ENCODE results near the gene MALAT1.
A peak's percentile ranks its signal among the peaks of the same experiment; 100 is the strongest.
"Not testable (repeated sequence)": the region's sequence is repeated elsewhere in the genome, so short reads cannot be mapped to it uniquely, and the experiment has no call there.

Gene MALAT1

DNA sequence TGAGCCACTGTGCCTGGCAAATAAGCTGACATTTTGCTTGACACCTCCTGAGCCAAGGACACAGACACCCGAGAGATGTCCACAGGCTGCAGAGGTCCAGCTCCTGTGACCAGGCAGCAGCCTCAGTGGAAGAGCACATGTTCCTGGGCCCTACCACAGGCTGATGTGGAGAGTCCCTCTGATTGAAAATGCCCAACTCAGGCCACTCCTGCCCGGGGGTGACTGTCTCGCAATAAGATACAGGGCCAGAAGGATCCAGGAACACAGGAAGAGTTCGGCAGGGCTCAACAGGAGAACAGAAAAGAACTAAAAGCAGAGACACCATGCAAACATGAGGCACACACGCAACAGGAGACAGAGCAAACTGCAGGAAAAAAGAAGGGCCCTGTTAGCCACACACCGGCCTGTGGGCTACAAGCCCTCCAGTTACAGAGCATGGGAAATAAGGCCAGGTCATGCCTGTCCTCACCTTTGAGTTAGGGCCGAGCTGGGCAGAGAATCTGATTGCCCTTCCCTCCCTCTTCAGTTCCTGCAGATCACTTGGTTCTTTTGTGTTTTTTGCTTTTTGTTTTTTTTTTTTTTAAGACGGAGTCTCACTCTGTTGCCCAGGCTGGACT lies 28.3 kb upstream of the MALAT1 start:
- Histone ChIP-seq H3K27me3 (ENCODE audit: control insufficient read depth, insufficient read depth, low read length) (peaks cover 9% of the 10 kb centered on the region), H3K36me3 (ENCODE audit: control insufficient read depth, insufficient read depth, low read length) (no peaks in the 10 kb centered on the region), H3K9ac (ENCODE audit: low read length) (peak overlapping the region; percentile 13), H3K4me1 (ENCODE audit: control insufficient read depth, insufficient read depth, low read length) (peaks cover 11% of the 10 kb centered on the region), H3K27ac (ENCODE audit: low read depth, low read length) (no peak overlapping the region), H3K4me3 (ENCODE audit: low read depth, low read length) (no peak overlapping the region), H3K9me3 (ENCODE audit: control insufficient read depth, insufficient read depth, low read depth, low read length) (no peaks in the 10 kb centered on the region)

DNA sequence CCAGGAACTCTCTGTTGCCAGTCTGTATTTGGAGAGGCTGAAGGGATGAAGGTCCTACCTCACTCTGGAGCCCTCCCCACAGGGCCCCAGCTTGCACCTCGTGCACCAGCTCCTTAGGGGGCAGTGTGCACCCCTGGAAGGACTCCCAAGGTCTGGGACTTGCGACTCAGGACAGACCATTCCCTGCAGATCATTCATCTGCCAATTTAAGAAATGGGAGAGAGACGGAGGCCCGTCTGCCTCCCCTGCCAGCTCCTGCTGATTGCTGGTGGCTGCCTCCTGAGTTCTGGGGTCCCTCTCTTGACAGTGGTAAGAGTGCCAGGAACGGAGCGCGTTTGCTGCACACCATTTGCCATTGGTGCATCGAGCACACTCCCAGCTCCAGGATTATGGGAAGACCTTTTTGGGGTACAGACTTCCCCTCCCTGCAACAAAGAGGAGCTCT lies 27.4 kb upstream of the MALAT1 start:
- Histone ChIP-seq H3K27ac (ENCODE audit: low read depth, low read length) (peak overlapping the region; percentile 17; the same call in 1 of the 2 replicates), H3K36me3 (ENCODE audit: control insufficient read depth, insufficient read depth, low read length) (no peaks in the 10 kb centered on the region), H3K27me3 (ENCODE audit: control insufficient read depth, insufficient read depth, low read length) (no peaks in the 10 kb centered on the region), H3K9me3 (ENCODE audit: control insufficient read depth, insufficient read depth, low read depth, low read length) (no peaks in the 10 kb centered on the region), H3K4me1 (ENCODE audit: control insufficient read depth, insufficient read depth, low read length) (peaks cover 15% of the 10 kb centered on the region), H3K9ac (ENCODE audit: low read length) (peak overlapping the region; percentile 4), H3K4me3 (ENCODE audit: low read depth, low read length) (no peak overlapping the region; the same call in 1 of the 2 replicates)

DNA sequence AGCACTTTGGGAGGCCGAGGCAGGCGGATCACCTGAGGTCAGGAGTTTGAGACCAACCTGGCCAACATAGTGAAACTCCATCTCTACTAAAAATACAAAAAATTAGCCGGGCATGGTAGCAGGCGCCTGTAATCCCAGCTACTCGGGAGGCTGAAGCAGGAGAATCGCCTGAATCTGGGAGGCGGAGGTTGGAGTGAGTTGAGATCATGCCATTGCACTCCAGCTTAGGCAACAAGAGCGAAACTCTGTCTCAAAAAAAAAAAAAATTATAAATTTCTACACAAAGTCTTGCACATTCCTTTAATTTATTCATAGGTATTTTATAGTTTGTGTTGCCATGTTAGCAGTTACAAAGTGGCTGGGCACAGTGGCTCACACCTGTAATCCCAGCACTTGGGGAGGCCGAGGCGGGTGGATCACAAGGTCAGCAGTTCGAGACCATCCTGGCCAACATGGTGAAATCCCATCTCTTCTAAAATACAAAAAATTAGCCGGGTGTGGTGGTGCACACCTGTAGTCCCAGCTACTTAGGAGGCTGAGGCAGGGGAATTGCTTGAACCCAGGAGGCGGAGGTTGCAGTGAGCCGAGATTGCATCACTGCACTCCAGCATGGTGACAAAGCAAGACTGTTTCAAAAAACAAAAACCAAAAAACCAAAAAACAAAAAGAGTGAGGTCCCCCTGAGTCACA lies 26.1 kb upstream of the MALAT1 start:
- peaks cover 24% of the 10 kb centered on the region for H3K4me1 ChIP-seq (ENCODE audit: control insufficient read depth, insufficient read depth, low read length)
- H3K27me3 ChIP-seq (ENCODE audit: control insufficient read depth, insufficient read depth, low read length); H3K36me3 ChIP-seq (ENCODE audit: control insufficient read depth, insufficient read depth, low read length); H3K27ac ChIP-seq (ENCODE audit: low read depth, low read length); H3K9ac ChIP-seq (ENCODE audit: low read length); H3K9me3 ChIP-seq (ENCODE audit: control insufficient read depth, insufficient read depth, low read depth, low read length); H3K4me3 ChIP-seq (ENCODE audit: low read depth, low read length): not testable (repeated sequence)

DNA sequence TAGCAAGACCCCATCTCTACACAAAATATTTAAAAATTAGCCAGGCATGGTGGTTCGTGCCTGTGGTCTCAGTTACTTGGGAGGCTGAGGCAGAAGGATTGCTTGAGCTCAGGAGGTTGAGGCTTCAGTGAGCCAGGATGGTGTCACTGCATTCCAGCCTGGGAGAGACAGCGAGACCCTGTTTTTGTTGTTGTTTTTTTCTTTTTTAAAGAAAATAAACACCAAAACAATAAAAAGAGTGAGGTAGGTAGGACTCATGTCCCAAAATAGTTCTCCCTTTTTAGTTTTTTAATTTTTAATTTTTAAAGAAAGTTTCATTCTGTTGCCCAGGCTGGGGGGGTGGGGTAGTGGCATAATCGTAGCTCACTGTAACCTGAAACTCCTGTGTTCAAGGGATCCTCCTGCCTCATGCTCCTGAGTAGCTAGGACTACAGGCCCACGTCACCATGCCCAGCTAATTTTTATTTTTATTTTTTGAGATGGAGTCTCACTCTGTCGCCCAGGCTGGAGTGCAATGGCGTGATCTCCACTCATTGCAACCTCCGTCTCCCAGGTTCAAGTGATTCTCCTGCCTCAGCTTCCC lies 25.5 kb upstream of the MALAT1 start:
- no peaks in the 10 kb centered on the region for H3K36me3 ChIP-seq (ENCODE audit: control insufficient read depth, insufficient read depth, low read length)
- H3K27me3 ChIP-seq (ENCODE audit: control insufficient read depth, insufficient read depth, low read length): no peaks in the 10 kb centered on the region
- H3K9me3 ChIP-seq (ENCODE audit: control insufficient read depth, insufficient read depth, low read depth, low read length): no peaks in the 10 kb centered on the region
- H3K4me1 ChIP-seq (ENCODE audit: control insufficient read depth, insufficient read depth, low read length): peaks cover 27% of the 10 kb centered on the region
- no peak overlapping the region for H3K27ac ChIP-seq (ENCODE audit: low read depth, low read length)
- H3K4me3 ChIP-seq (ENCODE audit: low read depth, low read length): no peak overlapping the region
- H3K9ac ChIP-seq (ENCODE audit: low read length): no peak overlapping the region

DNA sequence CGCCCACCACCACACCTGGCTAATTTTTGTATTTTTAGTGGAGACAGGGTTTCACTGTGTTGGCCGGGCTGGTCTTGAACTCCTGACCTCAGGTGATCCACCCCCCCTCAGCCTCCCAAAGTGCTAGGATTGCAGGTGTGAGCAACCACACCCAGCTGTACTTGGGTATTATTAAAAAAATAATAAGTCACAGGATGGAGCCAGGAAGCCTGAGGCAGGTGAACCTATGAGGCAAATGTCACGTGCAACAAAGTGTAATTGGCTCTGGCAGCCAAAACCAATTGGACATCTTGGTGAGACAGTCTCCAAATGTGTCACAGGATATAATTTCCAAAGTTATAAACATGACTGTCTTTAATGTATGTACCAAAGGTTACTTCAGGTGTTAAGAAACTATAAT lies 24.0 kb upstream of the MALAT1 start:
- Histone ChIP-seq H3K4me3 (ENCODE audit: low read depth, low read length) (no peak overlapping the region), H3K36me3 (ENCODE audit: control insufficient read depth, insufficient read depth, low read length) (no peaks in the 10 kb centered on the region), H3K9me3 (ENCODE audit: control insufficient read depth, insufficient read depth, low read depth, low read length) (no peaks in the 10 kb centered on the region), H3K9ac (ENCODE audit: low read length) (no peak overlapping the region), H3K4me1 (ENCODE audit: control insufficient read depth, insufficient read depth, low read length) (peaks cover 42% of the 10 kb centered on the region), H3K27me3 (ENCODE audit: control insufficient read depth, insufficient read depth, low read length) (no peaks in the 10 kb centered on the region), H3K27ac (ENCODE audit: low read depth, low read length) (no peak overlapping the region)

DNA sequence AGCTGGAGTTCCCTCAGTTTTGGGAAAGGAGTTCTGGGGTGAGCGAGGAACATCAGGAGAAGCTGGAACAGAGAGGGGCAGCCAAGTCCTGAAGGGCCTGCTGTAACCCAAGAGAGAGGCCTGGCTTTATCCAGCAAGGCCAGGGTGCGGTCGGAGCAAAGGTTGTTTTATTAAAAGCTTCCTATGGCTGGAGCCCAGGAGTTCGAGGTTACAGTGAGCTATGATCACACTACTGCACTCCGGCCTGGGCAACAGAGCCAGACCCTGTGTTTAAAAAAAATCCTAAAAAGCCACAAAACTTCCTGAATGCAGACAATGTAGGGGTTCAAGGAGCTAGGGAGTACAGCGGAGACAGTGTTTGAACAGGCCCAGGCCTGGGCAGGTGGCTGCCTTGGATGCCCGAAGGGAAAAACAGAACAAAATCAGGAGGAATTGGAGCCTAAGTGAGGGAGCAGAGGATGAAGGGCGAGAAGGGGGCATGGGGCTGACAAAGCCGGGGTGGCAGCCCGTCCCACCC lies 22.2 kb upstream of the MALAT1 start:
- H3K27ac ChIP-seq (ENCODE audit: low read depth, low read length): peak overlapping the region; percentile 100

DNA sequence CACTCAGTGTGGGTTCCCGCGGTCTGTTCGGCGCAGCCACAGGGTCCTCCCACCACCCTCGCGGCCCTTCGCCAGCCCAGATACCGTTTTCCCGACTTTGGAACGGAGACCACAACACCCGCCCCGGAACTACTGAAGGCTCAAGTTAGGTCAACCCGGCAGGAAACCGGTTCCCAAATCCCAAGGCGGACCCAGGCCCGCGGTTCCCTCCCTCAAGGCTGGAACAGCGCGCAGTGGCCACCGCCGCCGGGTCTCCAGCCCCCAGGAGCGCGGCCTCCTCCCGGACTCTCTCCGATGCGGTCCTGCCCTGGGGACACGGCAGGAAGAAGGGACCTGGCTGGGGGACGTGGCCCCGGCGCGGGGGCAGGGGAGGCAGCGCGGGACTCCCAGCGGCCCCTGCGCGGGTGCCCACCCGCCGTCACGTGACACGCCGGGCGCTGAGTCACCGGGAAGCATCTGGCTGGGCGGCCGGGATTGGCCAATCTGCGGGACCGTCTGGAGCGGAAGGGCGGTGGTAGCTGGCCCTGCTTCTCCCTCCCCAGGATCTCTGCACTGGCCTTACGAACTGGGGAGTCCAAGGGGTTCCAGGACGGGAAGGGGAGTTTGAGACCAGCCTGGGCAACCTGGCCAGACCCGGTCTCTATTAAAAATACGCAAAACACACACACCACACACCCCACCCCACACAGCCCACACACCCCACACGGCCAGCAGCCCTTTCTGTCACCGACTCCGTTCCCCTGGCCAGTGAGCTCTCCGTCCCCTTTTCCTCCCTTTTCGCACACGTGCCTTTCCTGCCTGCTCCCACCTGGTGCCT lies 21.5 kb upstream of the MALAT1 start:
- Histone ChIP-seq H3K4me1 (ENCODE audit: control insufficient read depth, insufficient read depth, low read length) (peaks cover 40% of the 10 kb centered on the region), H3K9me3 (ENCODE audit: control insufficient read depth, insufficient read depth, low read depth, low read length) (no peaks in the 10 kb centered on the region), H3K27me3 (ENCODE audit: control insufficient read depth, insufficient read depth, low read length) (no peaks in the 10 kb centered on the region), H3K27ac (ENCODE audit: low read depth, low read length) (peak overlapping the region; percentile 100), H3K4me3 (ENCODE audit: low read depth, low read length) (peak overlapping the region; percentile 96), H3K9ac (ENCODE audit: low read length) (peak overlapping the region; percentile 99), H3K36me3 (ENCODE audit: control insufficient read depth, insufficient read depth, low read length) (no peaks in the 10 kb centered on the region)

More for the DNA sequence above, 22.2 kb upstream of the MALAT1 start:
- Histone ChIP-seq H3K36me3 (ENCODE audit: control insufficient read depth, insufficient read depth, low read length) (no peaks in the 10 kb centered on the region), H3K9ac (ENCODE audit: low read length) (peak overlapping the region; percentile 99), H3K9me3 (ENCODE audit: control insufficient read depth, insufficient read depth, low read depth, low read length) (no peaks in the 10 kb centered on the region), H3K27me3 (ENCODE audit: control insufficient read depth, insufficient read depth, low read length) (no peaks in the 10 kb centered on the region), H3K4me3 (ENCODE audit: low read depth, low read length) (peak overlapping the region; percentile 96), H3K4me1 (ENCODE audit: control insufficient read depth, insufficient read depth, low read length) (peaks cover 44% of the 10 kb centered on the region)

DNA sequence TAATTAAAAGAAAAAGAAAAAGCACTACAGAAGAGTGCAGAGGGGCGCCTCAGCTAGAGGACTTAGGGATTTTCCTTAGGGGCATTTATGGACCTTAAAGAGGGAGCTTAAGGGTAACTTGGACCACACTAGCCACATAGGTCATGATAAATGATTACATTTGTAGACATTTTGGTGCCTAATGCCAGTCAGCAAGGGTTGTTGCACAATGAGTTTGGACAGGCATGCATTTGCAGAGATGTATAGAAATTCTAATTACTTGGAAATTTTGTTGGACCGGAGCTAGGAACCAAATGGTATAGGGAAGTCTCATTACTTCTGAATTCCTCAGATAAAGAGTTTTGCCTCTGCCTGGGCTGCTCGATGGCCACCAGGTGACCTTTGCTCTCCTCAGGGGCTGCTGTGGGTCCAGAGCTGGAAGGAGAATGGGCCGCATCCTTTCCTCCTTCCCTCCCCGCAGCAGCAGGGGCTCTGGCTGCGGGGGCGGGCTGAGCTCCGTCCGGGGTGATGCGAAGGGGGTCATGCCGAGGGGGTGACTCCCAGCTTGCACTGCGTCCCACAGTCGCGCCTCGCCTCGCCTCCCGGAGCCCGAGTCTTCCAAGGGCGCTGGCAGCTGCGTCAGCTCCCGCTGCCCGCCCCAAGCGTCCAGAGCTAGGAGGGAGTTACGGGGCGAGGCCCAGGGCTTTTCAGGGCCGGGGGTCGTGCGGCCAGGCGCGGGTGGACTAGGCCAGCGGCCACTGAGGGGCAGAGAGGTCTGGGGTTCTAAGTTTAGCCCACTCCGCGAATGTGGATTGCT lies 20.3 kb upstream of the MALAT1 start:
- peak overlapping the region; percentile 22; the same call in 1 of the 2 replicates for H3K4me3 ChIP-seq (ENCODE audit: low read depth, low read length)
- H3K36me3 ChIP-seq (ENCODE audit: control insufficient read depth, insufficient read depth, low read length): no peaks in the 10 kb centered on the region
- peak overlapping the region; percentile 62 for H3K9ac ChIP-seq (ENCODE audit: low read length)
- H3K27me3 ChIP-seq (ENCODE audit: control insufficient read depth, insufficient read depth, low read length): no peaks in the 10 kb centered on the region
- H3K9me3 ChIP-seq (ENCODE audit: control insufficient read depth, insufficient read depth, low read depth, low read length): no peaks in the 10 kb centered on the region
- peak overlapping the region; percentile 68; the same call in 1 of the 2 replicates for H3K27ac ChIP-seq (ENCODE audit: low read depth, low read length)
- H3K4me1 ChIP-seq (ENCODE audit: control insufficient read depth, insufficient read depth, low read length): peaks cover 40% of the 10 kb centered on the region

DNA sequence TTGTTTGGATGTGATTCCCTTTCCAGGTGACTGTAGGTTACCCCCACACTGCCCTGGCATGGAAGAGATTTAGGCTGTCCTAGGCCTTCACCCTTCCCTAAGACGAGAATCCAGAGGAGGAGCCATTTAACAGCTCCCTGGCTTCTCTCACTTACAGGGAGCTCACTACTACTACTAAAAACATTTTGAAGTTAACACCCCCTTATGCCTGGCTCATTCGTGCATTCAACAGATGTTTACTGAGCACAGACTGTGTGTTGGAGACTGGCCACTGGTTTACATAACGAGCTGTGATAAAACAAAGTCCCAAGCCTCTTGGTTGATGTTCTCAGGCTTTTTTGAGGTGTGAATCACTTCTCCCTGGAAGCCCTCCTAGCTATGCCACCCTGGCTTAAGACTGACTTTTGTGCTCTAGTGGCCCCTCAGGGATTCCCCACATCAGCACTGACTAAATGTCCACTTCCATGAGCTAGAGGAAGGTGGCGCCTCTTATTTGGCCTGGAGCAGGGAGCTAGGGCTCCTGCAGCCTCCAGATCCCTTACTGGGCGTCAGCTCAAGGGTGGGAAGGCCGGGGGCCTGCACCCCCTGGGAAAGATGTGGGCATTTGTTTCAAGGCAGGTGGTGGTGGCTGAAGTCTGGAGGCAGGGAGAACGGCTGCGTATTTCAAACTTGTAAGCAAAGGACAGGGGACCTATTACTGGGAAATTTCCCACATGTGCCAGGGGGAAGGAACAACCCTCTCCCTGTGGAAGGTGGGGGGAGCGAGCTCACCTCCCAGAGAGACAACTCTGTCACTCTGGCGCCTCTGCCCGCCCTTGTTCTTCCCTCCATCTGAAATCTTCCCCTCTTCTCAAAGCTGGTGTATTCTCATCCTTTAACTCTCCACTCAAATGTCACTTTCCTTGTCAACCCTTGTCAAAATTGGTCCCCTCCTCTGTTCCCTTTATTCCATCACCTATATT lies 19.4 kb upstream of the MALAT1 start:
- Histone ChIP-seq H3K4me3 (ENCODE audit: low read depth, low read length) (0 out of 2 replicates have a peak overlapping the region, but pooled peaks have one; percentile 22), H3K27ac (ENCODE audit: low read depth, low read length) (peak overlapping the region; percentile 68; the same call in 1 of the 2 replicates), H3K9me3 (ENCODE audit: control insufficient read depth, insufficient read depth, low read depth, low read length) (no peaks in the 10 kb centered on the region), H3K36me3 (ENCODE audit: control insufficient read depth, insufficient read depth, low read length) (no peaks in the 10 kb centered on the region), H3K27me3 (ENCODE audit: control insufficient read depth, insufficient read depth, low read length) (no peaks in the 10 kb centered on the region), H3K9ac (ENCODE audit: low read length) (peak overlapping the region; percentile 62), H3K4me1 (ENCODE audit: control insufficient read depth, insufficient read depth, low read length) (peaks cover 40% of the 10 kb centered on the region)
